ENCODE measurements around the gene VOPP1. TPM values are rescaled to one million over a fixed set of nuclear protein-coding genes. Genes with fewer than 3 reads are reported as not detected.

Gene VOPP1
- total and polyA plus RNA-seq, 9 donors: 28.0 to 52.1 (median 48.6) TPM

DNA sequence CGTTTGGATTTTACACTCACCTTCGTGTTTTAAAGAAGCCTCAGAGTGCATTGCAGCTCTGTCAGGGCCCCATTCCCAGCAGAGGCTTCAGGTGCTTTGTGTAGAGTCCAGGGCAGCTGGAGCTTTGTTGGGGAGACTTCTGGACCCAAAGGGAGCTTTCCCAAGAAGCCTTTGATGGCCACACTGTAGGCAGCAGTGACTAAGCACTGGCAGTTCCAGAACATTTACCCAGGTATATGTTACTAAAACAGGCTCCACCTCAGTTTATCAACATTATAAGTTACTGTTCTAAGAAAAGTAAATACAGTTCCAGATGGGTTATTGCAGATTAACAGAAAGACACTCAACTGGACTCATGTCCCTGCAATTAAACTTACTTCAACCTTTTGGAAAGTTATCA lies 140.4 kb downstream of the VOPP1 start:
- Histone ChIP-seq H3K4me1 (ENCODE audit: insufficient read depth) (peaks cover 8% of the 10 kb centered on the region), H3K27me3 (no peaks in the 10 kb centered on the region), H3K36me3 (no peaks in the 10 kb centered on the region), H3K4me3 (no peak overlapping the region), H3K9me3 (no peaks in the 10 kb centered on the region), H3K27ac (no peak overlapping the region)
- intact Hi-C loops (cut with DNase I): no loop called here
- no peak for DNase-seq
- no peak for TF ChIP-seq POLR2A (IDR thresholded peaks at IDR 0.05)
- no peak for TF ChIP-seq EP300 (IDR thresholded peaks at IDR 0.05)
- TF ChIP-seq, protein P1, sequence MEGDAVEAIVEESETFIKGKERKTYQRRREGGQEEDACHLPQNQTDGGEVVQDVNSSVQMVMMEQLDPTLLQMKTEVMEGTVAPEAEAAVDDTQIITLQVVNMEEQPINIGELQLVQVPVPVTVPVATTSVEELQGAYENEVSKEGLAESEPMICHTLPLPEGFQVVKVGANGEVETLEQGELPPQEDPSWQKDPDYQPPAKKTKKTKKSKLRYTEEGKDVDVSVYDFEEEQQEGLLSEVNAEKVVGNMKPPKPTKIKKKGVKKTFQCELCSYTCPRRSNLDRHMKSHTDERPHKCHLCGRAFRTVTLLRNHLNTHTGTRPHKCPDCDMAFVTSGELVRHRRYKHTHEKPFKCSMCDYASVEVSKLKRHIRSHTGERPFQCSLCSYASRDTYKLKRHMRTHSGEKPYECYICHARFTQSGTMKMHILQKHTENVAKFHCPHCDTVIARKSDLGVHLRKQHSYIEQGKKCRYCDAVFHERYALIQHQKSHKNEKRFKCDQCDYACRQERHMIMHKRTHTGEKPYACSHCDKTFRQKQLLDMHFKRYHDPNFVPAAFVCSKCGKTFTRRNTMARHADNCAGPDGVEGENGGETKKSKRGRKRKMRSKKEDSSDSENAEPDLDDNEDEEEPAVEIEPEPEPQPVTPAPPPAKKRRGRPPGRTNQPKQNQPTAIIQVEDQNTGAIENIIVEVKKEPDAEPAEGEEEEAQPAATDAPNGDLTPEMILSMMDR (IDR thresholded peaks at IDR 0.05): no peak
- WGBS, 3 donors: 11 to 40% (median 33%) methylated on average over 2 of the region's 2 CpGs

GRCh38 chr7:55429835-55430499 lies 142.3 kb downstream of the VOPP1 start:
- no peak for TF ChIP-seq EP300 (IDR thresholded peaks at IDR 0.05)
- TF ChIP-seq, protein P1 (IDR thresholded peaks at IDR 0.05): no peak
- TF ChIP-seq POLR2A (IDR thresholded peaks at IDR 0.05): no peak
- no peaks in the 10 kb centered on the region for H3K36me3 ChIP-seq
- no peak overlapping the region for H3K4me3 ChIP-seq
- peak overlapping the region in 1 of 2 donors; percentile 80 for H3K27ac ChIP-seq
- peaks cover 8% of the 10 kb centered on the region for H3K4me1 ChIP-seq (ENCODE audit: insufficient read depth)
- no peaks in the 10 kb centered on the region for H3K9me3 ChIP-seq
- DNase-seq: no peak
- intact Hi-C loops (cut with DNase I): no loop called here
- no peaks in the 10 kb centered on the region for H3K27me3 ChIP-seq
- WGBS, 3 donors: 16 to 38% (median 20%) methylated on average over 11 of the region's 11 CpGs

DNA sequence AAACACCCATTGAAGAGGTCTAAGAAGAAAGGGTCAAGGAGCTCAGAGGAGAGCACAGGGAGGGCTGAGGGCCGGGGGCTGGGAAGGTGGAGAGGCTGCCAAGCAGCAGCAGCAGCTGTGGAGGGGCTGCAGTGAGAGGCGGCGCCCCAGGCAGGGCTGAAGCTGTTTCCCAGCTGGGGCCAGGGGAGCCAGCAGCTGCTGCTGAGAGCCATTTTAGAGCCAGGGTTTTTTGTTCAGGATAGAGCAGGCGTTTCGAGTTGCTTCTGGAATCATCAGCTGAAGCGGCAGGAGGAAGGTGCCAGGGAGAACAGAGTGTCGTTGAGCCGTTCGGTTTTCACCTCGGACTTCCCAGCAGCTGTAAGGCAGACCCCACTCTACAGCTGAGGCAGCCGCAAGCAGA lies 144.5 kb downstream of the VOPP1 start:
- TF ChIP-seq POLR2A (IDR thresholded peaks at IDR 0.05): no peak
- TF ChIP-seq, protein P1 (IDR thresholded peaks at IDR 0.05): no peak
- no peak for TF ChIP-seq EP300 (IDR thresholded peaks at IDR 0.05)
- intact Hi-C loops (cut with DNase I): no loop called here
- Histone ChIP-seq H3K36me3 (no peaks in the 10 kb centered on the region), H3K27ac (peak overlapping the region; percentile 74 to 80), H3K4me3 (peak overlapping the region; percentile 19), H3K27me3 (no peaks in the 10 kb centered on the region), H3K9me3 (no peaks in the 10 kb centered on the region), H3K4me1 (ENCODE audit: insufficient read depth) (peaks cover 8% of the 10 kb centered on the region)
- DNase-seq: peak in 4 of 5 donors; percentile 24 to 61 (median 46)
- WGBS, 3 donors: 10 to 24% (median 18%) methylated on average over 11 of the region's 11 CpGs

GRCh38 chr7:55427342-55427741 lies 145.0 kb downstream of the VOPP1 start:
- 16 to 37% (median 36%) methylated on average over 4 of the region's 4 CpGs for WGBS, 3 donors
- intact Hi-C loops (cut with DNase I): no loop called here

More at GRCh38 chr7:55427342-55427741, 145.0 kb downstream of the VOPP1 start:
- H3K9me3 ChIP-seq: no peaks in the 10 kb centered on the region
- no peaks in the 10 kb centered on the region for H3K27me3 ChIP-seq
- H3K4me1 ChIP-seq (ENCODE audit: insufficient read depth): peaks cover 8% of the 10 kb centered on the region
- no peaks in the 10 kb centered on the region for H3K36me3 ChIP-seq
- H3K27ac ChIP-seq: peak overlapping the region; percentile 74 to 80
- DNase-seq: no peak
- TF ChIP-seq POLR2A (IDR thresholded peaks at IDR 0.05): no peak
- TF ChIP-seq, protein P1 (IDR thresholded peaks at IDR 0.05): no peak
- TF ChIP-seq EP300 (IDR thresholded peaks at IDR 0.05): no peak
- H3K4me3 ChIP-seq: no peak overlapping the region

All from ovary (tissue), 9 donors.